Panc1 (cell line): ENCODE measurements around the gene E2F3. TPM values are rescaled to one million over a fixed set of nuclear protein-coding genes. Genes with fewer than 3 reads are reported as not detected.

Experiments
- ATAC-seq: fragments of 200-7000 bp; cut with Tn5 transposase; 2 replicates; pipeline ENCODE4 v1.9.1; 2020; ENCODE audit warnings: mild to moderate bottlenecking, moderate library complexity
- BruUV-seq: library from RNA; stranded (reverse); fragments of 400-500 nt; replicated peaks from 2 replicates; lab custom pipeline; 2021; lab: Mats Ljungman, UMichigan
- CTCF ChIA-PET: fragments of 300-600 bp; sonication (Branson Sonifier 250); formaldehyde crosslinking; loops from one replicate; lab custom pipeline; 2022; ENCODE audit warnings: antibody characterized with exemption; lab: Charles Lee
- POLR2A ChIA-PET: fragments of 300-600 bp; sonication (Branson Sonifier 250); formaldehyde crosslinking; loops from one replicate; lab custom pipeline; 2022; ENCODE audit warnings: antibody characterized with exemption; lab: Charles Lee
- DNase-seq: peaks from one replicate; pipeline ENCODE4 v3.0.0-alpha.2; 2010; ENCODE audit warnings: low read depth, low spot score
- H3K27ac ChIP-seq: 2 replicates; pipeline ENCODE4 v1.5.1; 2011; ENCODE audit warnings: mild to moderate bottlenecking, low read length, inconsistent platforms
- H3K27me3 ChIP-seq: fragments of 200-500 bp; sonication (Bioruptor generic); 2 replicates; pipeline ENCODE4 v1.6.0; 2014; ENCODE audit warnings: low read length, inconsistent platforms; ENCODE audit not compliant: control insufficient read depth, insufficient read depth
- H3K36me3 ChIP-seq: fragments of 200-500 bp; sonication (Bioruptor generic); 2 replicates; pipeline ENCODE4 v1.5.1; 2014; ENCODE audit warnings: inconsistent platforms, mild to moderate bottlenecking, low read length, moderate library complexity; ENCODE audit not compliant: control insufficient read depth, insufficient read depth
- H3K4me1 ChIP-seq: 2 replicates; pipeline ENCODE4 v1.5.1; 2011; ENCODE audit warnings: inconsistent platforms, mild to moderate bottlenecking, low read length, moderate library complexity; ENCODE audit not compliant: control insufficient read depth, insufficient read depth
- H3K4me3 ChIP-seq, 2 experiments: 2 replicates each; pipeline ENCODE4 v1.5.1; 2011 to 2012; ENCODE audit warnings: low read depth in 2 of 2, low read length in 2 of 2, mild to moderate bottlenecking in 2 of 2, inconsistent platforms in 1 of 2, moderate library complexity in 1 of 2
- H3K9me3 ChIP-seq: fragments of 200-500 bp; sonication (Bioruptor generic); 2 replicates; pipeline ENCODE4 v1.5.1; 2014; ENCODE audit warnings: low read depth, mild to moderate bottlenecking, inconsistent platforms, low read length, moderate library complexity; ENCODE audit not compliant: control insufficient read depth, insufficient read depth
- POLR2AphosphoS5 ChIP-seq: IDR thresholded peaks from 2 replicates; pipeline ENCODE4 v1.6.1; 2012; ENCODE audit warnings: mild to moderate bottlenecking, low read depth, low read length, moderate library complexity
- SIN3A ChIP-seq: IDR thresholded peaks from 2 replicates; pipeline ENCODE4 v1.6.1; 2012; ENCODE audit warnings: low read depth, mild to moderate bottlenecking, low read length, moderate library complexity, borderline replicate concordance; ENCODE audit not compliant: insufficient read depth
- TCF7L2 ChIP-seq: IDR thresholded peaks from 2 replicates; pipeline ENCODE4 v1.6.1; 2011; ENCODE audit warnings: mild to moderate bottlenecking, low read depth, low read length, inconsistent platforms
- in situ Hi-C: cut with HindIII; loops from 2 replicates; pipeline ENCODE4 v1.10.0; 2016; ENCODE audit warnings: low sequenced_read_pairs, low pct_unique_long_range_greater_than_20kb
- intact Hi-C: fragments of 100-400 bp; cut with micrococcal nuclease; formaldehyde crosslinking; loops from one replicate; pipeline ENCODE4 v1.10.0; 2022; ENCODE audit not compliant: unreplicated experiment
- total RNA-seq: library from RNA; stranded (reverse); gene quantifications from one replicate; pipeline ENCODE4 v1.2.1, GENCODE V29; 2021; ENCODE audit not compliant: unreplicated experiment
- TF ChIP-seq, protein P1 (sequence below), 2 experiments: IDR thresholded peaks; 2 replicates each; pipeline ENCODE4 v1.6.1; 2011 to 2012; ENCODE audit warnings: low read depth in 2 of 2, control low read depth in 1 of 2, low read length in 1 of 2, mild to moderate bottlenecking in 1 of 2, moderate library complexity in 1 of 2; ENCODE audit not compliant: insufficient read depth in 1 of 2
- TF ChIP-seq, protein P2 (sequence below): fragments of 450-650 bp; IDR thresholded peaks from 2 replicates; pipeline ENCODE4 v1.5.1; 2017; ENCODE audit warnings: mild to moderate bottlenecking

E2F3 gene
- total RNA-seq, 1 experiment from 2014 or later: 31.0 TPM

DNA sequence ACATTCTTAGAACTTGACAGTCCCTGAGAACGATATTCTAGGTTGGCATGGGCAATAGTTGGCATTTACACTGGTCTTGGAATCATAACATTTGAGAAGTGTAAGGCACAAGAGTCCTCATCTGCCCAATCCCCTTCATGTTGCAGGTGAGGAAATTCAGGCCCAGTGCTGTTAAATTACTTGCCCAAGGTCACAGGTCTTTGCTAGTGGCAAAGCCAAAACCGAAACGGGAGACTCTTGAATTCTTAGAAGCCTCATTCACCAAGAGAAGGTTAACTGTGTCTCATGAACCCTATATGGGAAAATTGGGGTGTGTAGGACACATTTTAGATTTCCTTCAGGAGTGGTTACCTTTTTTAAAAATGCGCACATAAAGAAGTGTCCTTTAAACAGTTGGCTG, 7.2 kb downstream of the E2F3 start:
- no peak overlapping the region for H3K4me3 ChIP-seq
- in situ Hi-C loops (no loop called here), intact Hi-C loops (no loop called here)
- H3K27me3 ChIP-seq: no peaks in the 10 kb centered on the region
- BruUV-seq: no TSS peak
- TF ChIP-seq, protein P1, sequence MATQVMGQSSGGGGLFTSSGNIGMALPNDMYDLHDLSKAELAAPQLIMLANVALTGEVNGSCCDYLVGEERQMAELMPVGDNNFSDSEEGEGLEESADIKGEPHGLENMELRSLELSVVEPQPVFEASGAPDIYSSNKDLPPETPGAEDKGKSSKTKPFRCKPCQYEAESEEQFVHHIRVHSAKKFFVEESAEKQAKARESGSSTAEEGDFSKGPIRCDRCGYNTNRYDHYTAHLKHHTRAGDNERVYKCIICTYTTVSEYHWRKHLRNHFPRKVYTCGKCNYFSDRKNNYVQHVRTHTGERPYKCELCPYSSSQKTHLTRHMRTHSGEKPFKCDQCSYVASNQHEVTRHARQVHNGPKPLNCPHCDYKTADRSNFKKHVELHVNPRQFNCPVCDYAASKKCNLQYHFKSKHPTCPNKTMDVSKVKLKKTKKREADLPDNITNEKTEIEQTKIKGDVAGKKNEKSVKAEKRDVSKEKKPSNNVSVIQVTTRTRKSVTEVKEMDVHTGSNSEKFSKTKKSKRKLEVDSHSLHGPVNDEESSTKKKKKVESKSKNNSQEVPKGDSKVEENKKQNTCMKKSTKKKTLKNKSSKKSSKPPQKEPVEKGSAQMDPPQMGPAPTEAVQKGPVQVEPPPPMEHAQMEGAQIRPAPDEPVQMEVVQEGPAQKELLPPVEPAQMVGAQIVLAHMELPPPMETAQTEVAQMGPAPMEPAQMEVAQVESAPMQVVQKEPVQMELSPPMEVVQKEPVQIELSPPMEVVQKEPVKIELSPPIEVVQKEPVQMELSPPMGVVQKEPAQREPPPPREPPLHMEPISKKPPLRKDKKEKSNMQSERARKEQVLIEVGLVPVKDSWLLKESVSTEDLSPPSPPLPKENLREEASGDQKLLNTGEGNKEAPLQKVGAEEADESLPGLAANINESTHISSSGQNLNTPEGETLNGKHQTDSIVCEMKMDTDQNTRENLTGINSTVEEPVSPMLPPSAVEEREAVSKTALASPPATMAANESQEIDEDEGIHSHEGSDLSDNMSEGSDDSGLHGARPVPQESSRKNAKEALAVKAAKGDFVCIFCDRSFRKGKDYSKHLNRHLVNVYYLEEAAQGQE (IDR thresholded peaks at IDR 0.05; ENCODE audit: insufficient read depth in 1 of 2, low read depth in 2 of 2, low read length in 1 of 2): no peak
- TF ChIP-seq, protein P2, sequence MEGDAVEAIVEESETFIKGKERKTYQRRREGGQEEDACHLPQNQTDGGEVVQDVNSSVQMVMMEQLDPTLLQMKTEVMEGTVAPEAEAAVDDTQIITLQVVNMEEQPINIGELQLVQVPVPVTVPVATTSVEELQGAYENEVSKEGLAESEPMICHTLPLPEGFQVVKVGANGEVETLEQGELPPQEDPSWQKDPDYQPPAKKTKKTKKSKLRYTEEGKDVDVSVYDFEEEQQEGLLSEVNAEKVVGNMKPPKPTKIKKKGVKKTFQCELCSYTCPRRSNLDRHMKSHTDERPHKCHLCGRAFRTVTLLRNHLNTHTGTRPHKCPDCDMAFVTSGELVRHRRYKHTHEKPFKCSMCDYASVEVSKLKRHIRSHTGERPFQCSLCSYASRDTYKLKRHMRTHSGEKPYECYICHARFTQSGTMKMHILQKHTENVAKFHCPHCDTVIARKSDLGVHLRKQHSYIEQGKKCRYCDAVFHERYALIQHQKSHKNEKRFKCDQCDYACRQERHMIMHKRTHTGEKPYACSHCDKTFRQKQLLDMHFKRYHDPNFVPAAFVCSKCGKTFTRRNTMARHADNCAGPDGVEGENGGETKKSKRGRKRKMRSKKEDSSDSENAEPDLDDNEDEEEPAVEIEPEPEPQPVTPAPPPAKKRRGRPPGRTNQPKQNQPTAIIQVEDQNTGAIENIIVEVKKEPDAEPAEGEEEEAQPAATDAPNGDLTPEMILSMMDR: no peak
- TF ChIP-seq TCF7L2 (no peak), POLR2AphosphoS5 (no peak), SIN3A (no peak)
- DNase-seq (no peak), ATAC-seq (no peak)
- no peaks in the 10 kb centered on the region for H3K9me3 ChIP-seq
- ChIA-PET POLR2A (interaction anchor here (0.6 kb wide), 1 partner anchor 733 kb away, joined by 3 read pairs; no protein-coding TSS in a partner anchor), CTCF (no interaction called here)
- H3K4me1 ChIP-seq: peaks cover 10% of the 10 kb centered on the region; the same call in 1 of the 2 replicates
- H3K27ac ChIP-seq: no peak overlapping the region
- peaks cover 17% of the 10 kb centered on the region for H3K36me3 ChIP-seq

DNA sequence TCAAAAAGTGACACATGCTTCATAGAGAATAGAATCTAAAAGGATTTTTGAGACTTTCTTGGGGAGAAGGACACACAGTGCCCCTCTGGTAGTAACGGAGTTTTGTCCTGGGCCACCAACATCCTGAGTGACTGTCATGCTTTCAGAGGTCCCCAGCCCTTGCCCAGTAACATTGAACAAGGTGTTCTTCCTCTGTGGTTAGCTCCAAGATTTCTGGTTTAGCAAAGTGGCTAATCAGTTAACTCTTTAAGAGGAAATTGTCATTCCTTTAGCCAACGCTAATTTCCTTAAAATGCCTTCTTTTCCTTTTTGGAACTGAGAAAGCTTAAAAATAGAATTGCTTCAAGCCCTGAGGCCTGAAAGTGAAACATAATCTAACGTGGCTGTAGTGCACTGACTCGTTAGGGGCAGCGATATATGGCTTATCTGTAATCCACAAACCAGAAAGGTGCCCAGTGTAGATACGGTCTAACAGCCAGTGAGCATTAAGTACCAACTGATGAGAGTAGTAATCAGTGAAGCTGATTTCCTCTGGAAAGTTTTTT, 7.8 kb downstream of the E2F3 start:
- in situ Hi-C loops: no loop called here
- H3K4me1 ChIP-seq: peaks cover 12% of the 10 kb centered on the region; the same call in 1 of the 2 replicates
- no peak for TF ChIP-seq TCF7L2
- no peak for TF ChIP-seq SIN3A
- TF ChIP-seq, protein P2: no peak
- TF ChIP-seq, protein P1 (IDR thresholded peaks at IDR 0.05; ENCODE audit: insufficient read depth in 1 of 2, low read depth in 2 of 2, low read length in 1 of 2): no peak
- TF ChIP-seq POLR2AphosphoS5: no peak
- no peaks in the 10 kb centered on the region for H3K27me3 ChIP-seq
- ChIA-PET CTCF (no interaction called here), POLR2A (no interaction called here)
- H3K27ac ChIP-seq: no peak overlapping the region
- BruUV-seq: no TSS peak
- H3K9me3 ChIP-seq: no peaks in the 10 kb centered on the region
- no peak overlapping the region for H3K4me3 ChIP-seq
- DNase-seq: no peak
- intact Hi-C loops: no loop called here
- peaks cover 16% of the 10 kb centered on the region for H3K36me3 ChIP-seq
- no peak for ATAC-seq
